Thoracic aorta (tissue), 2 donors: ENCODE measurements around the gene KLF13. TPM values are rescaled to one million over a fixed set of nuclear protein-coding genes. Genes with fewer than 3 reads are reported as not detected.

Experiments used
- ATAC-seq: fragments of 150-250 bp; one replicate; pipeline ENCODE4 v1.8.0; 2017; ENCODE audit warnings: low read depth; ENCODE audit not compliant: insufficient number of reproducible peaks, low FRiP score
- DNase-seq: peaks from one replicate; pipeline ENCODE4 v3.0.0-alpha.2; 2020; ENCODE audit warnings: low spot score
- H3K27ac ChIP-seq, 2 donors: fragments of 200-600 bp; sonication (generic); 1 replicate in 1 of 2; 2 replicates in 1 of 2; pipeline ENCODE4 v1.5.1; 2016; ENCODE audit warnings: mild to moderate bottlenecking in 2 of 2, moderate library complexity in 2 of 2
- H3K27me3 ChIP-seq: fragments of 200-600 bp; sonication (generic); replicated peaks from 2 replicates; pipeline ENCODE4 v1.6.0; 2016; ENCODE audit warnings: mild to moderate bottlenecking; ENCODE audit not compliant: insufficient read depth
- H3K36me3 ChIP-seq: fragments of 200-600 bp; sonication (generic); one replicate; pipeline ENCODE4 v1.5.1; 2016
- H3K4me1 ChIP-seq, 2 donors: fragments of 200-600 bp; sonication (generic); 1 replicate in 1 of 2; 2 replicates in 1 of 2; pipeline versions ENCODE4 v1.5.1 to v1.6.0; 2016; ENCODE audit warnings: low read depth in 2 of 2, mild to moderate bottlenecking in 1 of 2; ENCODE audit not compliant: control insufficient read depth in 1 of 2
- H3K4me3 ChIP-seq: fragments of 200-600 bp; sonication (generic); 2 replicates; pipeline ENCODE4 v1.5.1; 2016; ENCODE audit warnings: mild to moderate bottlenecking
- H3K9me3 ChIP-seq: fragments of 200-600 bp; sonication (generic); 2 replicates; pipeline ENCODE4 v1.5.1; 2016
- CTCF ChIP-seq: fragments of 200-600 bp; sonication (generic); IDR thresholded peaks from one replicate; pipeline ENCODE4 v1.5.1; 2019; ENCODE audit warnings: antibody characterized with exemption
- total RNA-seq, 2 donors: library from RNA; depleted of rRNA; stranded (reverse); fragments of >200 nt; gene quantifications; one replicate each; pipeline versions ENCODE4 v1.1.0 to v1.2.3, GENCODE V29; 2016

The KLF13 gene
- total RNA-seq, 2 donors from 2014 or later: 59.5 to 76.5 TPM

GRCh38 chr15:31379577-31379976, 52.9 kb downstream of the KLF13 start:
- peaks cover 2 to 4% of the 10 kb centered on the region in 2 donors for H3K4me1 ChIP-seq
- H3K36me3 ChIP-seq: peaks cover 11% of the 10 kb centered on the region
- no peak for TF ChIP-seq CTCF
- ATAC-seq (no peak), DNase-seq (no peak)
- H3K9me3 ChIP-seq: no peaks in the 10 kb centered on the region
- H3K4me3 ChIP-seq: no peak overlapping the region
- no peaks in the 10 kb centered on the region for H3K27me3 ChIP-seq
- H3K27ac ChIP-seq: no peak overlapping the region

DNA sequence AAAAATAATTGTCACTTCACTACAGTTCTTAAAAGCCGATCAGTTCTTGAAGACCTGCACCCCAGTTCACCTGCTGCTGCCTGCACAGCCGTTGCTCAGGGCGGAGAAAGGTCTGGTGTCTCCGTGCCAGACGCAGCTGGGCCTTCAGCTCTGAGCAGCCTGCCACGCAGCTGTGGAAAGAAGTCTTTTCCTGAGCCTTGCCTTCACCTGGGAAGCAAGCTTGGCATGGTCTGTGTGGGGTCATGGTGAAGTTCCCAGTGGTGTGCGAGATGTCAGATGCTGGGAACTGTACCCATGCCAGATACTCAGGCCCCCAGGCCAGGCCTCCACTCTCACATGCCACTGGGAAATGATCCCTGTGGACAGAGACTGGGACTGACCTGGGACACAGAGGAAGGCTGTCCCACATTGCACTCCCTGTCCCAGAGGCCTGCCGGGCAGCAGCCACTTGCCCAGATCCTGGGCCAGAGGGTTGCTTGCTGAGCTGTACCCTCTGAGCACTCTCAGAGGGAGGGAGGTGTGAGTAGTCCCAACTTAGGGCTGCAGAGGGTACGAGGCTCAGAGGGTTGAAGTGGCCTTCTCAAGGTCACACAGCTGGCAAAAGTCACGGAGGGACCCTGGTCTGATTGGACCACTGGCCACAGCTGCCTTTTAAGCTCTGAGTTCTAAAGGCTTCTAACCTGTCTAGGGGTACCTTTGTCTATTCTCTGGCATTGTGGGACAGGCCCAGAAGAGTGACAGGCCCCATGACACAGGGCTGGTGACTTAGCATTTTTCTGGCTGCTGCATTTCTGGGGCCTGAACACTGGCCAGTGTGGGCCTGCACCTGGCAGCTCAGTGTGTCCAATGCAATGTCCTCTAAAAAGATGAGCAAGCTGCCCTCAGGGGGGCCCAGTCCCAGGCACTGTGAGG, 55.4 kb downstream of the KLF13 start:
- TF ChIP-seq CTCF: no peak
- no peaks in the 10 kb centered on the region for H3K4me1 ChIP-seq
- no peaks in the 10 kb centered on the region for H3K27me3 ChIP-seq
- H3K36me3 ChIP-seq: peaks cover 6% of the 10 kb centered on the region
- H3K27ac ChIP-seq: no peak overlapping the region
- H3K4me3 ChIP-seq: no peak overlapping the region
- no peaks in the 10 kb centered on the region for H3K9me3 ChIP-seq
- ATAC-seq (no peak), DNase-seq (no peak)

GRCh38 chr15:31382713-31383045, 56.0 kb downstream of the KLF13 start:
- Histone ChIP-seq H3K4me1 (peaks cover 3 to 6% of the 10 kb centered on the region in 2 donors), H3K27ac (no peak overlapping the region), H3K4me3 (no peak overlapping the region), H3K27me3 (no peaks in the 10 kb centered on the region), H3K36me3 (peaks cover 6% of the 10 kb centered on the region), H3K9me3 (no peaks in the 10 kb centered on the region)
- TF ChIP-seq CTCF: no peak
- no peak for ATAC-seq
- DNase-seq: no peak

- Histone ChIP-seq H3K27me3 (no peaks in the 10 kb centered on the region), H3K36me3 (peaks cover 6% of the 10 kb centered on the region), H3K4me3 (no peak overlapping the region), H3K4me1 (peaks cover 8 to 10% of the 10 kb centered on the region in 2 donors), H3K27ac (no peak overlapping the region), H3K9me3 (no peaks in the 10 kb centered on the region)
- no peak for TF ChIP-seq CTCF
- no peak for ATAC-seq
- DNase-seq: no peak
These were observed 56.5 kb downstream of the KLF13 start for GRCh38 chr15:31383139-31383538.

- H3K27ac ChIP-seq: no peak overlapping the region
- peaks cover 11 to 18% of the 10 kb centered on the region in 2 donors for H3K4me1 ChIP-seq
- H3K36me3 ChIP-seq: peaks cover 5% of the 10 kb centered on the region
- H3K27me3 ChIP-seq: no peaks in the 10 kb centered on the region
- ATAC-seq (no peak), DNase-seq (no peak)
- TF ChIP-seq CTCF: no peak
- H3K9me3 ChIP-seq: no peaks in the 10 kb centered on the region
- no peak overlapping the region for H3K4me3 ChIP-seq
These were observed 57.9 kb downstream of the KLF13 start for GRCh38 chr15:31384568-31384967.
